Right atrium auricular region (tissue), 2 donors: ENCODE results near the gene PRSS38. TPM values are rescaled to one million over a fixed set of nuclear protein-coding genes. Genes with fewer than 3 reads are reported as not detected.
"Not testable (repeated sequence)": the region's sequence is repeated elsewhere in the genome, so short reads cannot be mapped to it uniquely, and the experiment has no call there.

Experiments
- DNase-seq: peaks from one replicate; pipeline ENCODE4 v3.0.0-alpha.2; 2019; ENCODE audit warnings: low spot score
- H3K27ac ChIP-seq, 2 donors: fragments of 200-600 bp; sonication (generic); 1 replicate in 1 of 2; 2 replicates in 1 of 2; pipeline ENCODE4 v1.5.1; 2016 to 2019
- H3K27me3 ChIP-seq, 2 donors: fragments of 200-600 bp; sonication (generic); one replicate each; pipeline versions ENCODE4 v1.5.1 to v1.6.0; 2017 to 2019
- H3K36me3 ChIP-seq: fragments of 200-600 bp; sonication (generic); one replicate; pipeline ENCODE4 v1.5.1; 2016
- H3K4me1 ChIP-seq, 2 donors: fragments of 200-600 bp; sonication (generic); one replicate each; pipeline versions ENCODE4 v1.5.1 to v1.6.0; 2017 to 2019
- H3K4me3 ChIP-seq, 2 donors: fragments of 200-600 bp; sonication (generic); 1 replicate in 1 of 2; 2 replicates in 1 of 2; pipeline ENCODE4 v1.5.1; 2017 to 2019; ENCODE audit warnings: mild to moderate bottlenecking in 1 of 2, moderate library complexity in 1 of 2
- H3K9me3 ChIP-seq, 2 donors: fragments of 200-600 bp; sonication (generic); one replicate each; pipeline ENCODE4 v1.5.1; 2019
- CTCF ChIP-seq, 2 donors: fragments of 200-600 bp; sonication (generic); IDR thresholded peaks; one replicate each; pipeline ENCODE4 v1.5.1; 2019; ENCODE audit warnings: antibody characterized with exemption in 2 of 2
- total RNA-seq, 2 donors: library from RNA; depleted of rRNA; stranded (reverse); fragments of >200 nt; gene quantifications; one replicate each; pipeline ENCODE4 v1.1.0, GENCODE V29; 2016

Gene PRSS38
- total RNA-seq, 2 donors from 2014 or later, result not detected

GRCh38 chr1:227856147-227856858, 40.8 kb downstream of the PRSS38 start:
- H3K9me3 ChIP-seq, result no peaks in the 10 kb centered on the region
- TF ChIP-seq CTCF (IDR thresholded peaks at IDR 0.05), result no peak
- no peak overlapping the region for H3K27ac ChIP-seq
- H3K36me3 ChIP-seq, result no peaks in the 10 kb centered on the region
- no peaks in the 10 kb centered on the region for H3K27me3 ChIP-seq
- no peaks in the 10 kb centered on the region for H3K4me1 ChIP-seq
- DNase-seq, result no peak
- no peak overlapping the region for H3K4me3 ChIP-seq

- H3K27ac ChIP-seq, result no peak overlapping the region
- H3K36me3 ChIP-seq, result no peaks in the 10 kb centered on the region
- H3K9me3 ChIP-seq, result peaks cover 0 to 19% of the 10 kb centered on the region in 2 donors
- no peaks in the 10 kb centered on the region for H3K27me3 ChIP-seq
- no peaks in the 10 kb centered on the region for H3K4me1 ChIP-seq
- no peak for DNase-seq
- no peak for TF ChIP-seq CTCF (IDR thresholded peaks at IDR 0.05)
- no peak overlapping the region for H3K4me3 ChIP-seq
These were observed 49.4 kb downstream of the PRSS38 start for GRCh38 chr1:227864882-227865281.

- H3K27ac ChIP-seq, result no peak overlapping the region
- no peaks in the 10 kb centered on the region for H3K27me3 ChIP-seq
- DNase-seq, result no peak
- H3K4me3 ChIP-seq, result no peak overlapping the region
- no peaks in the 10 kb centered on the region for H3K36me3 ChIP-seq
- no peaks in the 10 kb centered on the region for H3K4me1 ChIP-seq
- TF ChIP-seq CTCF (IDR thresholded peaks at IDR 0.05), result no peak
- peaks cover 0 to 16% of the 10 kb centered on the region in 2 donors for H3K9me3 ChIP-seq
These were observed 53.9 kb downstream of the PRSS38 start for GRCh38 chr1:227869279-227869842.

- Histone ChIP-seq H3K27me3 (no peaks in the 10 kb centered on the region), H3K4me3 (no peak overlapping the region), H3K27ac (no peak overlapping the region), H3K4me1 (no peaks in the 10 kb centered on the region), H3K9me3 (peaks cover 0 to 11% of the 10 kb centered on the region in 2 donors), H3K36me3 (no peaks in the 10 kb centered on the region)
- DNase-seq, result no peak
- TF ChIP-seq CTCF (IDR thresholded peaks at IDR 0.05), result no peak
These were observed 54.4 kb downstream of the PRSS38 start for GRCh38 chr1:227869851-227870305.

GRCh38 chr1:227870366-227870765, 54.9 kb downstream of the PRSS38 start:
- Histone ChIP-seq H3K4me1 (no peaks in the 10 kb centered on the region), H3K4me3 (no peak overlapping the region), H3K36me3 (no peaks in the 10 kb centered on the region), H3K9me3 (peaks cover 0 to 6% of the 10 kb centered on the region in 2 donors), H3K27me3 (no peaks in the 10 kb centered on the region), H3K27ac (no peak overlapping the region)
- no peak for TF ChIP-seq CTCF (IDR thresholded peaks at IDR 0.05)
- no peak for DNase-seq

GRCh38 chr1:227871892-227872291, 56.4 kb downstream of the PRSS38 start:
- not testable (repeated sequence) for H3K4me1 ChIP-seq, H3K9me3 ChIP-seq, H3K27ac ChIP-seq, H3K27me3 ChIP-seq, DNase-seq, H3K4me3 ChIP-seq, H3K36me3 ChIP-seq

- not testable (repeated sequence) for DNase-seq, H3K27me3 ChIP-seq, H3K36me3 ChIP-seq, H3K27ac ChIP-seq, H3K4me3 ChIP-seq, H3K4me1 ChIP-seq, H3K9me3 ChIP-seq
These were observed 62.3 kb downstream of the PRSS38 start for GRCh38 chr1:227877810-227878209.
